OCI-LY1 (cell line): ENCODE data around the gene TTPAL.

Experiments
- H2AFZ ChIP-seq: fragments of 200-600 bp; sonication (generic), shearing (Covaris generic); 2 replicates; pipeline ENCODE4 v1.6.0; 2014; ENCODE audit warnings: antibody characterized with exemption, mild to moderate bottlenecking, low read length
- H3F3A ChIP-seq: fragments of 200-600 bp; sonication (generic), shearing (Covaris generic); 2 replicates; pipeline ENCODE4 v1.6.0; 2014; ENCODE audit warnings: mild to moderate bottlenecking, antibody characterized with exemption, low read length, moderate library complexity; ENCODE audit not compliant: insufficient read depth
- H3K27ac ChIP-seq: fragments of 200-600 bp; sonication (generic); 2 replicates; pipeline ENCODE4 v1.5.1; 2014; ENCODE audit warnings: low read length, mixed run types, mild to moderate bottlenecking, low read depth; ENCODE audit not compliant: poor library complexity, severe bottlenecking
- H3K27me3 ChIP-seq: fragments of 200-600 bp; sonication (generic); 2 replicates; pipeline ENCODE4 v1.6.0; 2014; ENCODE audit warnings: antibody characterized with exemption, mild to moderate bottlenecking, low read length, moderate library complexity; ENCODE audit not compliant: insufficient read depth
- H3K36me3 ChIP-seq: fragments of 200-600 bp; sonication (generic); 2 replicates; pipeline ENCODE4 v1.6.1; 2014; ENCODE audit warnings: mild to moderate bottlenecking, antibody characterized with exemption, low read length, moderate library complexity, mixed read lengths; ENCODE audit not compliant: insufficient read depth
- H3K4me1 ChIP-seq: fragments of 200-600 bp; sonication (generic); 2 replicates; pipeline ENCODE4 v1.5.1; 2014; ENCODE audit warnings: mild to moderate bottlenecking, low read length, moderate library complexity; ENCODE audit not compliant: insufficient read depth, severe bottlenecking
- H3K4me2 ChIP-seq: fragments of 200-600 bp; sonication (generic), shearing (Covaris generic); 2 replicates; pipeline ENCODE4 v1.6.1; 2014; ENCODE audit warnings: low read length
- H3K4me3 ChIP-seq: fragments of 200-600 bp; sonication (generic); 2 replicates; pipeline ENCODE4 v1.5.1; 2014; ENCODE audit warnings: low read length, low read depth, mild to moderate bottlenecking, mixed read lengths; ENCODE audit not compliant: poor library complexity, severe bottlenecking
- H3K79me2 ChIP-seq: fragments of 200-600 bp; shearing (Covaris generic); 2 replicates; pipeline ENCODE4 v1.6.1; 2016; ENCODE audit warnings: mixed run types, low read length, mixed read lengths; ENCODE audit not compliant: insufficient read depth
- H3K9ac ChIP-seq: fragments of 200-600 bp; sonication (generic), shearing (Covaris generic); 2 replicates; pipeline ENCODE4 v1.6.1; 2014; ENCODE audit warnings: mild to moderate bottlenecking, low read length, mixed read lengths
- H3K9me2 ChIP-seq: fragments of 200-600 bp; sonication (generic), shearing (Covaris generic); 2 replicates; pipeline ENCODE4 v1.6.1; 2014; ENCODE audit warnings: low read depth, mild to moderate bottlenecking, low read length, mixed read lengths
- H3K9me3 ChIP-seq: fragments of 200-600 bp; shearing (Covaris generic); 2 replicates; pipeline ENCODE4 v1.6.1; 2014; ENCODE audit warnings: low read length, mixed read lengths
- H4K20me1 ChIP-seq: fragments of 200-600 bp; sonication (generic), shearing (Covaris generic); 2 replicates; pipeline ENCODE4 v1.6.0; 2016; ENCODE audit warnings: mild to moderate bottlenecking, low read length; ENCODE audit not compliant: insufficient read depth
- EZH2 ChIP-seq: fragments of 200-600 bp; sonication (generic), shearing (Covaris generic); IDR thresholded peaks from 2 replicates; pipeline ENCODE4 v1.8.0; 2017; ENCODE audit warnings: borderline replicate concordance, mixed run types, mild to moderate bottlenecking, antibody characterized with exemption, low read length, moderate library complexity, mixed read lengths
- TF ChIP-seq, protein P1 (sequence below): fragments of 200-600 bp; sonication (generic), shearing (Covaris generic); IDR thresholded peaks from 2 replicates; pipeline ENCODE4 v1.5.1; 2017; ENCODE audit warnings: mild to moderate bottlenecking, antibody characterized with exemption, low read length, moderate library complexity, mixed read lengths

TTPAL gene

GRCh38 chr20:44435630-44436335, 39.9 kb upstream of the TTPAL start:
- Histone ChIP-seq H3K9ac (no peak overlapping the region), H3F3A (no peaks in the 10 kb centered on the region), H3K9me3 (no peaks in the 10 kb centered on the region), H3K4me3 (no peak overlapping the region), H3K9me2 (no peaks in the 10 kb centered on the region), H3K79me2 (no peaks in the 10 kb centered on the region), H3K27ac (no peak overlapping the region), H3K4me1 (no peaks in the 10 kb centered on the region), H3K27me3 (0 out of 2 replicates have a peak, but pooled peaks cover 3% of the 10 kb centered on the region), H2AFZ (no peak overlapping the region), H3K36me3 (no peaks in the 10 kb centered on the region), H3K4me2 (no peak overlapping the region), H4K20me1 (no peaks in the 10 kb centered on the region)
- TF ChIP-seq, protein P1, sequence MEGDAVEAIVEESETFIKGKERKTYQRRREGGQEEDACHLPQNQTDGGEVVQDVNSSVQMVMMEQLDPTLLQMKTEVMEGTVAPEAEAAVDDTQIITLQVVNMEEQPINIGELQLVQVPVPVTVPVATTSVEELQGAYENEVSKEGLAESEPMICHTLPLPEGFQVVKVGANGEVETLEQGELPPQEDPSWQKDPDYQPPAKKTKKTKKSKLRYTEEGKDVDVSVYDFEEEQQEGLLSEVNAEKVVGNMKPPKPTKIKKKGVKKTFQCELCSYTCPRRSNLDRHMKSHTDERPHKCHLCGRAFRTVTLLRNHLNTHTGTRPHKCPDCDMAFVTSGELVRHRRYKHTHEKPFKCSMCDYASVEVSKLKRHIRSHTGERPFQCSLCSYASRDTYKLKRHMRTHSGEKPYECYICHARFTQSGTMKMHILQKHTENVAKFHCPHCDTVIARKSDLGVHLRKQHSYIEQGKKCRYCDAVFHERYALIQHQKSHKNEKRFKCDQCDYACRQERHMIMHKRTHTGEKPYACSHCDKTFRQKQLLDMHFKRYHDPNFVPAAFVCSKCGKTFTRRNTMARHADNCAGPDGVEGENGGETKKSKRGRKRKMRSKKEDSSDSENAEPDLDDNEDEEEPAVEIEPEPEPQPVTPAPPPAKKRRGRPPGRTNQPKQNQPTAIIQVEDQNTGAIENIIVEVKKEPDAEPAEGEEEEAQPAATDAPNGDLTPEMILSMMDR, result no peak
- no peak for TF ChIP-seq EZH2

GRCh38 chr20:44436393-44436792, 39.3 kb upstream of the TTPAL start:
- Histone ChIP-seq H3K9me3 (no peaks in the 10 kb centered on the region), H3K4me3 (no peak overlapping the region), H3F3A (no peaks in the 10 kb centered on the region), H3K79me2 (no peaks in the 10 kb centered on the region), H3K27ac (no peak overlapping the region), H3K9me2 (no peaks in the 10 kb centered on the region), H3K4me1 (no peaks in the 10 kb centered on the region), H3K27me3 (0 out of 2 replicates have a peak, but pooled peaks cover 3% of the 10 kb centered on the region), H3K9ac (no peak overlapping the region), H3K4me2 (no peak overlapping the region), H4K20me1 (no peaks in the 10 kb centered on the region), H2AFZ (no peak overlapping the region), H3K36me3 (no peaks in the 10 kb centered on the region)
- TF ChIP-seq, protein P1, result no peak
- TF ChIP-seq EZH2, result no peak

DNA sequence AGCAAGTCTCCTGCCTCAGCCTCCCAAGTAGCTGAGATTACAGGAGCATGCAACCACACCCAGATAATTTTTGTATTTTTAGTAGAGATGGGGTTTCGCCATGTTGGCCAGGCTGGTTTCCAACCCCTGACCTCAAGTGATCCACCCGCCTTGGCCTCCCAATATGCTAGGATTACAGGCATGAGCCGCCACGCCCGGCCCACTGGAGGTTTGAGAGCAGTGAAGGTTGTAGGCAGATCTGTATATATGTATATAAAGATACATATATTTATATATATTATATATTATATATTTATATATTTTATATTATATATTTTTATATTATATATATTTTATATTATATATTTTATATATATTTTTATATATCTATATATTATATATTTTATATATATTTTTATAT, 38.2 kb upstream of the TTPAL start:
- TF ChIP-seq, protein P1, result no peak
- TF ChIP-seq EZH2, result no peak
- H4K20me1 ChIP-seq, result no peaks in the 10 kb centered on the region
- no peak overlapping the region for H3K4me2 ChIP-seq
- no peaks in the 10 kb centered on the region for H3K9me3 ChIP-seq
- no peak overlapping the region for H3K4me3 ChIP-seq
- no peak overlapping the region for H3K27ac ChIP-seq
- H3K4me1 ChIP-seq, result no peaks in the 10 kb centered on the region
- no peaks in the 10 kb centered on the region for H3F3A ChIP-seq
- no peaks in the 10 kb centered on the region for H3K36me3 ChIP-seq
- 0 out of 2 replicates have a peak, but pooled peaks cover 3% of the 10 kb centered on the region for H3K27me3 ChIP-seq
- H3K9ac ChIP-seq, result no peak overlapping the region
- no peak overlapping the region for H2AFZ ChIP-seq
- H3K79me2 ChIP-seq, result no peaks in the 10 kb centered on the region
- H3K9me2 ChIP-seq, result no peaks in the 10 kb centered on the region
